HG03521 (cell line): ENCODE measurements around the gene EEF1AKMT1.
"Not testable (repeated sequence)": the region's sequence is repeated elsewhere in the genome, so short reads cannot be mapped to it uniquely, and the experiment has no call there.

ENCODE experiments used
- ATAC-seq: cut with Tn5 transposase; IDR thresholded peaks from one replicate; pipeline ENCODE4 v1.9.1; 2021; ENCODE audit warnings: mild to moderate bottlenecking, moderate library complexity; ENCODE audit not compliant: unreplicated experiment

EEF1AKMT1 gene

GRCh38 chr13:20700288-20700687 is 73.5 kb downstream of the EEF1AKMT1 start:
- ATAC-seq: no peak

DNA sequence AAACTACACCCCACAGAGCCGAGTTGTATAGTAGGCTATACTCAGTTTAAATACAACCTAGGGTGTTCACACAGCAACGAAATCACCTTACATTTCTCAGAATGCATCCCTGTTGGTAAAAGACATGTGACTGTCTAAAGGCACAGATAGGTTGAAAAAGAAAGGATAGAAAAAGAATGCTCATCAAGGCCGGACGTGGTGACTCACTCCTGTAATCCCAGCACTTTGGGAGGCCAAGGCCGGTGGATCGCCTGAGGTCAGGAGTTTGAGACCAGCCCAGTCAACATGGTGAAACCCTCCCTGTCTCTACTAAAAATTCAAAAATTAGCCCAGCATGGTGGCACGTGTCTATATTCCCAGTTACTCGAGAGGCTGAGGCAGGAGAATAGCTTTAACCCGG is 74.0 kb downstream of the EEF1AKMT1 start:
- no peak for ATAC-seq

GRCh38 chr13:20696073-20696472 is 77.7 kb downstream of the EEF1AKMT1 start:
- no peak for ATAC-seq

DNA sequence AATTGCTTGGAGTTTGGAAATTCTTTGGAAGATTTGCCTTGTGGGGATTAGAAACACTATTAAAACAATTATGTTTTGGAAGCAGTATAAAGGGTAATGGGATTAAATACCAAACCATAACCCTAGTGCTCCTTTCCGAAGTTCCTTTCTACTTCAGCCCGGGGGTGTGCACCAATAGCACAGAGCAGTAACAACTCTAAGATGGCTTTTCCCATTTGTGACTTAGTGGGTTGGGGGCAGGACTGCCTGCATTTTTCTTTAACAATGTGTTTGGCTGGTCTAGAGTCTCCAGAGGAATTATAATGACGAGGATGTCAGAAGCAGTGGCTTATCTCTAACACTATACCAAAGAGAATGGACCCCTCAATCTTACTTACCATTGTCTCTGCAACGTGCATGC is 82.1 kb downstream of the EEF1AKMT1 start:
- no peak for ATAC-seq

DNA sequence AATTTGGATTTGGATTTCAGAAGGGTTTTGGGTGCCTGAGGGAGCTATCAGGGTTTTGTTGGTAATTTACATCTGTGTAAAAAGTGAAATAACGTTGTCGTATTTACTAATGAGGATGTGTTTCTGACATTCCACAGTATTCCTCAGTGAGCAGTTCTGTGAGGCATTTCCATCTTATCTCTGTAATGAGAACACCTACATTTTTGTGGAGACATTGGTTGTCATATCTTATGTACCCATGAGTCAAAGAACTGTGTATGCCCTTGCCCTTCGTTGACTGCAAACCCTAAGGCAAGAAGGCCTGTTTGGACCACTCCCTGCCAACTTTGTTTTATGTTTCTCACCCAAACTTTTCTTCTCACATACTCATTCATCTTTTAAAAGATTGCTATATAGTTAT is 84.5 kb downstream of the EEF1AKMT1 start:
- ATAC-seq: no peak

GRCh38 chr13:20686863-20687579 is 86.7 kb downstream of the EEF1AKMT1 start:
- no peak for ATAC-seq

DNA sequence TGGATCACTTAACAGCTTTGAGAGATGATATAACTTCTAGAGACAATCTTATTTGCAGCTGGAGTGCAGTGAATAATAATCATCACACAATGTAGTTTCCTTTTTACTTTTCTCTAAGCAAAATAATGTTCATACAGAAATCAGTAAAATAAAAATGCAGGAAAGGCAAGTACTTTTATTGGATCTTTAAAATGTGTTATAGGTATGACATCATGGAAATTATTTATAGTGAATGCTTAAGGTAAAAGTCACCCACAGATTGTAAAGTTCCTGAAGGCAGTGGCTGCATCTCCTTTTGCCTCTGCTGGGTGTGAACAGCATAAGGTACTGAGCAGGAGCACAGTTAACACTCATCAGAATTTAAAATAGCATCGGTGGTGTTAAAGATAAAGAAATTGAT is 87.6 kb downstream of the EEF1AKMT1 start:
- ATAC-seq: no peak

DNA sequence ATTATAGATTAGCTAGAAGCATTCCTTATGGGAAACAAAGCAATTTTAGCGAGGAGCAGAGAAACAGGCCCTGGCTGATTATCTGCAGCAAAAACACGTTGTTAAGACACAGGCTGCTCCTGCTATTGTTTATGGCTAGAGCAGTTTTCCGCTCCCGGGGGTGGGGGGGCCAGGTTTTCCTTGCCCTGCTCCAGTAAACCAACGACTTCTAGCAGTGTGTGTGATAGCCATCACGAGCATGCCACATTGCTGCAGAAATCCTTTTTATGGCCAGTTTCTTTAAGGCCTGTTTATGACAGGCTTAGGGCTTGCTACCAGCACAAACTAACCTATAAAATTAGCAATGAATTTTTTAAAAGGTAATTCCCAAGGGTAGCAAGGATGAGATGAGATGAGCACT is 88.7 kb downstream of the EEF1AKMT1 start:
- no peak for ATAC-seq

DNA sequence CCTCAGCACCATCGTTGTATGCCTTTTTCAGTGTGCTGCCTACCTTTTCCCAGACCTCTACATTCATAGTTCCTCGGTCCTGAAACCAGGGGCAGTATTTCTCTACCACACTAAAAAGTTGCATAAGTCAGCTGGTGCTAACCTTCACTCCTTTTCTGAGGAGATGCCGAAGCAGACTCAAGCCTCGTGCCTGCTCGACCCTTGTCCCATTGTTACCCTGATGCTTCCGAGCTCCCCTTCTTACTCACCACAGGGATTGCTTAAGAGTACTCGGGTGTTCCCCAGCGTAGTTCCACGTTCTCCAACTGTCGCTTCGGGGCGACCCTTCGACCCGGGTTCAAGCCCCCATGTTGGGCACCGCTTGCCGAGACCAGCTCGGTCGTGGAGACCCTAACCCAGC is 89.2 kb downstream of the EEF1AKMT1 start:
- no peak for ATAC-seq

DNA sequence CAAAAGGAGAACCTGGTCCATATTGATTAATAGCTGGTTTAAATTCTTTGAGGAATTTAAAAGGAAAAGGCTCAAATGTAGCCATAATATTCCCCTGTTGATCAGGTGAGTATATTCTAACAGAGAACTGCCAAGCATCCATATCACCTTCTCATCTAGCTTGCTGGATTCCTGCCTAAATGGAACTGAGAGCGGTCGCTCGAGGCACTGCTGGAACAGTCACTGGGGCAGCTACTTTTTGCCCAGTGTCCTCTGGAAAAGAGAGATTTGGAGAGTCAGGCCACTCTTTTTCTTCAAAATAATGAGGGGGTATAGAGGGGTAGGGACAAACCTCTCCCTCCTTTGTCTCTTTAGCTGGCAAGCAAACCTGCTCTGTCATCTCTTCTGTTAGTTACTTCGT is 89.7 kb downstream of the EEF1AKMT1 start:
- no peak for ATAC-seq

- no peak for ATAC-seq
These were observed 91.7 kb downstream of the EEF1AKMT1 start for GRCh38 chr13:20682061-20682460.

- ATAC-seq: not testable (repeated sequence)
These were observed 92.3 kb downstream of the EEF1AKMT1 start for GRCh38 chr13:20681481-20681880.

DNA sequence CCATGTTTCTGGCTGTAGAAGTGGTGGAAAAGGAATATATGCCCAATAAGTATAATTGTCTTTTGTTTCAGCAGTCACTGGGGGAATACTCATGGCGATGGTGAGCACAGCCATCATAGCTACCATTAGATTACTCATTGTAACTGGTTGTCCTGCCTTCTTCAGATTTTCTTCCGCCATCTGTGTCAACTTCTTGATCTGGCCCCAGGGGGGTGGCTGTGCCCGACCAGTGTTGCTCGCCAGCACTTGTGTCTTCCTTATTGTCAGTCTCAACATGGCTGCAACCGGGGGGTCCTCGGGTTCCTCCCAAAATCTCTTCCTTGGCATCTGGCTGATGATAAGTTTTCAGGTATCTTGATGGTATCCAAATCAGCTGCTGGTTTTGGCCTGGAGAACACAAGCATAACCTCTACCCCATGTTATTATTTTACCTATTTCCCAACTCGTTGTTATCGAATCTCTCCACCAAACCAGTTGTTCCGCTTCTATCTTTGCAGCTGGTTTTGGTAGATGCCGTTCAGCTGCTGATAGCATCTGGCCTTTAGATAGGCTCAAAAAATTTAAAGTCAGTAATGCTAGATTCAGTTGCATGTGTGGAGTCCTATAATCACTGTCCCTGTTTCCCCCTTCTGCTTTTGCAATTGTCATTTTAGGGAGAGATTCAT is 93.2 kb downstream of the EEF1AKMT1 start:
- ATAC-seq: no peak

DNA sequence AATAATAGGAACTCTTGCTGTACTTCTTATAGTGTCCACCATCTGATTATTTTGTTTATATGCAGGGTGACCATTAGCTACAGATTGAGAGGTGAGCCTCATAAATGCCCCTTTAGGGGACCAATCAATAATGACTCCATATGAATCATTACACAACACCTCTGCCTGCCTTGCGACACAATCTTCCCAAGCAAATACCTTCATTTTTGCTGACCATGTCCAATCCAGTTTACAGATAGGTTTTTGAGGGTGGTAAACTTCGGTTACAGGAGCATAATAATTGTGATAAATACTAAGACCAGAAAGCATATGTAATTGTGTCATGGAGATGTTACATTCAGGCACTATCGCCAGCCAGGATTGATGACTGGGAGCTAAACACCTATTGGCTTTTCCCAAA is 93.9 kb downstream of the EEF1AKMT1 start:
- ATAC-seq: no peak
